Measurements from ENCODE around the gene DDX49. TPM values are rescaled to one million over a fixed set of nuclear protein-coding genes. Genes with fewer than 3 reads are reported as not detected.
"Not testable (repeated sequence)": the region's sequence is repeated elsewhere in the genome, so short reads cannot be mapped to it uniquely, and the experiment has no call there.

The DDX49 gene
- total and polyA plus RNA-seq, 5 experiments from 2014 or later: 21.7 to 46.4 (median 37.5) TPM

DNA sequence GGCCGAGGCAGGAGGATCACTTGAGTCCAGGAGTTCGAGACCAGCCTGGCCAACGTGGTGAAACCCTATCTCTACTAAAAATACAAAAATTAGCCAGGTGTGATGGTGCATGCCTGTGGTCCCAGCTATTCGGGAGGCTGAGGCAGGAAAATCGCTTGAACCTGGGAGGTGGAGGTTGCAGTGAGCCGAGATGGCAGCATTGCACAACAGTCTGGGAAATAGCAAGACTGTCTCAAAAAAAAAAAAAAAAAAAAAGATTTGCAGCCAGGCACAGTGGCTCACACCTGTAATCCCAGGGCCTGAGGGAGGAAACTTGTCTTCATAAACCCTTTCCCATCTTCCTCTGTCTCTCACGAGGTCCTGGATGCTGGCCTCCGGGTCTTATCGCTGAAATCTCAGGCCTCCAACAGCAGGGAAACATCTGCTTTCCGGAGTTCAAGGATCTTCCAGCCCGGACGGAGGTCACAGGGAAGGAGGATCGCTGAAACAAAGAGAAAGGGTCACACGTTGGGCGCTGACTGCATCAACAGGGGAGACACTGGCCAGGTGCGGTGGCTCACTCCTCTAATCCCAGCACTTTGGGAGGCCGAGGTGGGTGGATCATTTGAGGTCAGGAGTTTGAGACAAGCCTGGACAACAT lies 33.0 kb downstream of the DDX49 start:
- not testable (repeated sequence) for H3K4me3 Mint-ChIP-seq, H3K27ac Mint-ChIP-seq, ATAC-seq

DNA sequence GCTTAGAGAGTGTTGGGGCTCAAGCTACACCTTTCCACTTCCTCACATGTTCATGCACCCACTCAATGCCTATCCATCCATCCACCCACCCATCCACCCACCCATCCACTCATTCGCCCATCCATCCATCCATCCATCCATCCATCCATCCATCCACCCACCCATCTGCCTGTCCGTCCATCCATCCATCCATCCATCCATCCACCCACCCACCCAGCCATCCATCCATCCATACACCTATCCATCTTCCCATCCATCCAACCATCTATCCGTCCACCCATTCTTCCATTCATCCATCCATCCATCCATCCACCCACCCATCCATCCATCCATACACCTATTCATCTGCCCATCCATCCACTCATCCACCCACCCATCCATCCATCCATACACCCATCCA lies 34.6 kb downstream of the DDX49 start:
- H3K4me1 Mint-ChIP-seq: peaks cover 0 to 2% (median 0%) of the 10 kb centered on the region in 4 donors
- peaks cover 0 to 4% (median 2%) of the 10 kb centered on the region in 5 donors for H3K27me3 Mint-ChIP-seq
- ATAC-seq (no peak), DNase-seq (no peak)
- no peak overlapping the region for H3K4me3 Mint-ChIP-seq
- no peaks in the 10 kb centered on the region for H3K36me3 Mint-ChIP-seq
- no peak overlapping the region for H3K27ac Mint-ChIP-seq
- peaks cover 0 to 15% (median 0%) of the 10 kb centered on the region in 9 donors for H3K9me3 Mint-ChIP-seq
- POLR2A ChIA-PET: no interaction called here

More for the DNA sequence above, 33.0 kb downstream of the DDX49 start:
- not testable (repeated sequence) for H3K27me3 Mint-ChIP-seq, DNase-seq, H3K36me3 Mint-ChIP-seq, H3K4me1 Mint-ChIP-seq
- POLR2A ChIA-PET: interaction anchor here (0.7 kb wide), 1 partner anchor 792 kb away, joined by 3 read pairs; no protein-coding TSS in a partner anchor
- peaks cover 0 to 15% (median 0%) of the 10 kb centered on the region in 9 donors for H3K9me3 Mint-ChIP-seq

DNA sequence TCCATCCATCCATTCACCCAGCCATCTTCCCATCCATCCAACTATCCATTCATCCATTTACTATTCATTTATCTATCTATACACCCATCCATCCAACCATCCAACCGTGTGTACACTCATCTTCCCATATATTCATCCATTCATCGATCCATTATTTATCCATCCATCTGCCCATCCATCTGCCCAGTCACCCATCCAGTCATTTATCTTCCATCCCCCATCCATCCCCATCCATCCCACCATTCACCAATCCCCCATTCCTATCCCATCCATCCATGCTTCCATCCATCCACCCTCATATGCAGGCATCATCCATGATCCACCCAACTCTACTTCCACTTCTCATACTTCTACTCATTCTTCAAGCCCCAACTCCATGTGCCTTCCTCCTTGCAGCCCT lies 35.5 kb downstream of the DDX49 start:
- POLR2A ChIA-PET: no interaction called here
- no peaks in the 10 kb centered on the region for H3K36me3 Mint-ChIP-seq
- H3K27me3 Mint-ChIP-seq: peaks cover 0 to 4% (median 2%) of the 10 kb centered on the region in 5 donors
- peaks cover 0 to 15% (median 0%) of the 10 kb centered on the region in 9 donors for H3K9me3 Mint-ChIP-seq
- peaks cover 0 to 2% (median 0%) of the 10 kb centered on the region in 4 donors for H3K4me1 Mint-ChIP-seq
- DNase-seq (no peak), ATAC-seq (no peak)
- H3K27ac Mint-ChIP-seq: no peak overlapping the region
- no peak overlapping the region for H3K4me3 Mint-ChIP-seq

DNA sequence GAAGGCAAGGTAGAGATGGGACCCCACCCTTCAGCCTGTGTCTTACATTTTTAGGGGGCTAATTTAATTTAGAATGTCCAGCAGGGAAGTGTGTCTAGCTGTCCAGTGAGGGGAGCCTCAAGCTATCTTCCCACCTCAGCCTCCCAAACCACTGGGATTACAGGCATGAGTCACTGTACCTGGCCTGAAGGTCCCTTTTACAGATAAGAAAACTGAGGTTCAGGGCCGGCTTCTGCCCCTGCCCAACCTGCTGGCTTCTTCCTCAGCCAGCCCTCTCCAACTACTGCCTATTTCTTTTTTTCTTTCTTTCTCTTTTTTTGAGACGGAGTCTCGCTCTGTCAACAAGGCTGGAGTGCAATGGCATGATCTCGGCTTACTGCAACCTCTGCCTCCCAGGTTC lies 40.9 kb downstream of the DDX49 start:
- DNase-seq (no peak), ATAC-seq (no peak)
- POLR2A ChIA-PET: no interaction called here
- Mint-ChIP-seq H3K27me3 (peaks cover 0 to 12% (median 2%) of the 10 kb centered on the region in 5 donors), H3K4me3 (no peak overlapping the region), H3K36me3 (no peaks in the 10 kb centered on the region), H3K4me1 (peaks cover 9 to 14% (median 11%) of the 10 kb centered on the region in 4 donors), H3K9me3 (peaks cover 0 to 3% (median 0%) of the 10 kb centered on the region in 9 donors), H3K27ac (no peak overlapping the region)

DNA sequence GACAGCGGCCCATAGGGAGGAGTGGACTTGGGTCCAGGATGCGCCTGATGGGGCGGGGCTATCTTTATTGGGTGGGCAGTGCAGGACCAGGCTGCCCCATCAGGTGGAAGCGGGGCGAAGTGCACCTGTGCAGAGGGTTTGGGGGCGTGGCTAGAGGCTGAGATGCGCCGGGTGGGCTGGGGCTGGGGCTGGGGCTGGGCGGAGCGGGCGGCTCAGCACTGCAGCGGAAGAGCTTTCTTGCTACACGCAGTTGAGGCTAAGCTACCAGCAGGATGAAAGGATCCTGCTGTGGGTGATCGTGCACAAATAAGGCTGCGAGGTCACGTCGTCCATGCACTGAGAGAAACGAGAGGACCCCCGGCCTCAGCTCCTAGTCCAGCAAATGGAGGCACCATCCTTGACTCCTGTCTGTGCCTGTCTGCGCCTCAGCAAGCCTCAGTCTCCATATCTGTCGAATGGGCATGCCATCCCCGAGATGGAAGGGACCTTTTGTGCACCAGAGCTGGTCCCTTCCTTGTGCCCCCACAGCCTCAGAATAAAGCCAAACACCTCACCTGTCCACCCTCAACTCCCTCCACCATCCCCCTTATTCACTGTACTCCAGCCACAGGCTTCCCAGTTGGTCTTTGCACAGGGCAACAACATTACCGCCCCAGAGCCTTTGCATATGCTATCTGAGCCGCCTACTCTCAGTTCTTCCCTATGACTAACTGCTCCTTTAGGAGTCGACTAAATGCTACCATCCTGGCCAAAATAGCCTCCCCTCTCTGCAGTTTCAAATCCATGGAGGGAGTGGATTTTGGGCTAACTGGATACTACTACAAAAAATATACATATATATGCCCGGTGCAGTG lies 42.5 kb downstream of the DDX49 start:
- peaks cover 9 to 14% (median 11%) of the 10 kb centered on the region in 4 donors for H3K4me1 Mint-ChIP-seq
- H3K36me3 Mint-ChIP-seq: no peaks in the 10 kb centered on the region
- POLR2A ChIA-PET: no interaction called here
- H3K27ac Mint-ChIP-seq: peak overlapping the region in 2 of 10 donors; percentile 25 to 63
- H3K4me3 Mint-ChIP-seq: peak overlapping the region; percentile 4 to 67 (median 48)
- DNase-seq: peak in 4 of 10 donors; percentile 15 to 31 (median 26)
- H3K9me3 Mint-ChIP-seq: no peaks in the 10 kb centered on the region
- ATAC-seq: peak; percentile 76 to 88
- H3K27me3 Mint-ChIP-seq: peaks cover 0 to 12% (median 2%) of the 10 kb centered on the region in 5 donors

DNA sequence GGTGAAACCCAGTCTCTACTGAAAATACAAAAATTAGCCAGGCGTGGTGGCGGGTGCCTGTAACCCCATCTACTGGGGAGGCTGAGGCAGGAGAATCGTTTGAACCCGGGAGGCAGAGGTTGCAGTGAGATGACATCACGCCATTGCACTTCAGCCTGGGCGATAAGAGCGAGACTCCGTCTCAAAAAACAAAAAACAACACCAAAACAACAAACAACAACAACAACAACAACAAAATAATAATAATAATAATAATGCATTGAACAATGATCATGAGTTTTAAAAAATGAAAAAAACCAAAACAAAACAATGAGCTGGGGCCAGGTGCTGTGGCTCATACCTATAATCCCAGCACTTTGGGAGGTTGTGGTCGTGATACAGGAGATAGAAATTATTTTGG lies 44.6 kb downstream of the DDX49 start:
- Mint-ChIP-seq H3K27me3 (peaks cover 0 to 15% (median 2%) of the 10 kb centered on the region in 5 donors), H3K27ac (no peak overlapping the region), H3K9me3 (peaks cover 0 to 4% (median 0%) of the 10 kb centered on the region in 9 donors), H3K4me3 (no peak overlapping the region), H3K4me1 (peaks cover 9 to 14% (median 11%) of the 10 kb centered on the region in 4 donors), H3K36me3 (no peaks in the 10 kb centered on the region)
- POLR2A ChIA-PET: no interaction called here
- ATAC-seq (no peak), DNase-seq (no peak)

DNA sequence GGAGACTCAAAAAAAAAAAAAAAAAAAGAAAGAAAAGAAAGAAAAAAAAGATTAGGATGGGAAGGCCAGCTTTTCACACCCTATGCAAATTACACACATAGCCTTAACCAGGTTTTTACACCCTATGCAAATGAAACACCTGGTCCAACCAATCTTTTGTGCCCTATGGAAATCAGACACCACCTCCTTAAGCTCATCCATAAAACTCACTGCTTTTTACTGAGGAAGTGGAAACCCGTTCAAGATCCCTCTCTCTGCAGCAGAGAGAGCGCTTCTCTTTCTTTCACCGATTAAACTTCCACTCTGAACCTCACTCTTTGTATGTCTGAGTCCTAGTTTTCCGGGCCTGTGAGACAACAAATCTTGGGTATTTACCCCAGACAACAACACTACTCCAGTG lies 46.8 kb downstream of the DDX49 start:
- ATAC-seq (no peak), DNase-seq (no peak)
- Mint-ChIP-seq H3K4me1 (peaks cover 9 to 12% (median 10%) of the 10 kb centered on the region in 4 donors), H3K4me3 (no peak overlapping the region), H3K36me3 (no peaks in the 10 kb centered on the region), H3K9me3 (peaks cover 0 to 6% (median 0%) of the 10 kb centered on the region in 9 donors), H3K27ac (no peak overlapping the region), H3K27me3 (peaks cover 0 to 13% (median 0%) of the 10 kb centered on the region in 5 donors)
- POLR2A ChIA-PET: no interaction called here

DNA sequence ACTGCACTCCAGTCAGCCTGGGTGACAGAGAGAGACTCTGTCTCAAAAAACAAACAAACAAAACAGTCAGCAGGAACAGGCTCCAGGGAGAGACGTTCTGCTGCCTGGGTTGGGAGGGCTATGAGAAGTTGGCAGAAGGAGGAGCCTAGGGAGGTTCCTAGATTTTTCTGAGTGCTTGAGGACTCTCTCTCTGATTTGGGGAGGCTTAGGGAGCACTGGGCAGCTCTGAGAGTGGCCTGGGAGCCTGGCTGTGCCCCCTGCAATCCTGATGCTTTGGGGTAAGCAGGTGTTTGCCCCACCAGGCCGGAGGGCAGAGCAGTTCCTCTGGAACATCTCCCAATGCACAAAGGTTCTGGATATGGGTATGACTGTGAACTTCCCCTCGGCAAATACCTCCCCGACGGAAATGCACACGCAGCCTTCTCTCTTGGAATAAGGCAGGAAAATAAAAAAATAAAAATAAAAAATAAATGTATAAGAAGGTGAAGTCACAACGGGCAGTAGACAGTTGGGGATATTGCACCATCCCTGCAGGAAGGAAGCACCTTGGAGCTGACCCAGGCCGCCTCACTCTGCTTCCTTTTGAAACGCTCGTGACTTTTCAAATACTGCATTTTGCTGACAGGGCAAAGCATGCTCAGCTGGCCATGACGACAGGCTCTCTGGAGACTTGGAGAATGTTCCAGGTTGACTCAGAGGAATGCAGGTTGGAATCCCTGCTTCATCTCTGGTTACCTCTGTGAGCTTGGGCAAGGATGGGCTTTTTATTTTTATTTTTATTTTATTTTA lies 48.0 kb downstream of the DDX49 start:
- peaks cover 0 to 6% (median 0%) of the 10 kb centered on the region in 9 donors for H3K9me3 Mint-ChIP-seq
- POLR2A ChIA-PET: interaction anchor here (0.7 kb wide), 1 partner anchor 132 kb away, joined by 4 read pairs; no protein-coding TSS in a partner anchor

DNA sequence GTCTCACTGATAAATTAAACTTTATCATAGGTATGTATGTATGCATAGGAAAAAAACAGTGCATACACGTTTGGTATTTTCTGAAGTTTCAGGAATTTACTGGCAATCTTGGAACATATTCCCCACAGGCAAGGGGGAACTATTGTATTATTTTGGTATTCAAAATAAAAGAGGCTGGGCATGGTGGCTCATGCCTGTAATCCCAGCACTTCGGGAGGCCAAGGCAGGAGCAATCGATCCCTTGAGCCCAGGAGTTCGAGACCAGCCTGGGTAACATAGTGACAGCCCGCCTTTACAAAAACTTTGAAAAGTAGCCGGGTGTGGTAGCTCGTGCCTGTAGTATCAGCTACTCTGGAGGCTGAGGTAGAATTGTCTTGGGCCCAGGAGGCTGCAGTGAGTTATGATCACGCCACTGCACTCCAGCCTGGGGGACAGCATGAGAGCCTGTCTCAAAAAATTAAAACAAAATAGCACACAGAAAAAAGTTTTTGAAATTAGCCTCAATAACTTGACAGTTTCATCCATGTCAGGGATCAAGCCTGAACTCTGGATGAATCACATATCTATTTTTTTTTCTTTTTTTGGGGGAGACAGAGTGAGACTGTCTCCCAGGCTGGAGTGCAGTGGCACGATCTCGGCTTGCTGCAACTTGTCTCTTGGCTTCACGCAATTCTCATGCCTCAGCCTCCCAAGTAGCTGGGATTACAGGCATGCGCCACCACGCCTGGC lies 50.6 kb downstream of the DDX49 start:
- H3K9me3 Mint-ChIP-seq: peaks cover 0 to 6% (median 0%) of the 10 kb centered on the region in 9 donors
- H3K27ac Mint-ChIP-seq: no peak overlapping the region
- no peaks in the 10 kb centered on the region for H3K36me3 Mint-ChIP-seq
- peaks cover 0 to 23% (median 3%) of the 10 kb centered on the region in 5 donors for H3K27me3 Mint-ChIP-seq
- ATAC-seq (no peak), DNase-seq (no peak)
- POLR2A ChIA-PET: no interaction called here
- no peak overlapping the region for H3K4me3 Mint-ChIP-seq
- H3K4me1 Mint-ChIP-seq: no peaks in the 10 kb centered on the region

More for the DNA sequence above, 48.0 kb downstream of the DDX49 start:
- no peaks in the 10 kb centered on the region for H3K4me1 Mint-ChIP-seq
- H3K4me3 Mint-ChIP-seq: no peak overlapping the region
- no peak overlapping the region for H3K27ac Mint-ChIP-seq
- no peaks in the 10 kb centered on the region for H3K36me3 Mint-ChIP-seq
- DNase-seq (no peak), ATAC-seq (no peak)
- H3K27me3 Mint-ChIP-seq: peaks cover 0 to 16% (median 0%) of the 10 kb centered on the region in 5 donors

DNA sequence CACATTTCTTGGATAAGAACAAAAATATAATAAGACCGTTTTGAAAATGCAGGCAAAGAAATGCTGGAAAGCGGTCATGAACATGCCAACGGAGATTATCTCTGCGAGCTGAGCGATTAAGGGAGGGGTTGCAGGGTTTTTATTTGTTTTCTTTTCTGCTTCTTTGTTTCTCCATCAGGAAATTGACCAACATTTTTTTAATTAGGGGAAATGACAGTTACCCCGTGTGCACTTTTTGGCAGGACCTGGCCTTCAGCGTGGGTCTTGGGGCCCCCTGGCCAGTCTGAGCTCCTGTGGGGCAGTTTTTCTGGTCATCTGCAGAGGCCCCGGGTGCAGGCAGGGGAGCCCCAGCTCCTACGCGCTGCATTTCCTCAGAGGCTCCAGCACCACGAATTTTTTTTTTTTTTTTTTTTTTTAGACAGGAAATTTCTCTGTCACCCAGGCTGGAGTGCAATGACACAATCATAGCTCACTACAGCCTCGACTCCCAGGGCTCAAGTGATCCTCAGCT lies 52.8 kb downstream of the DDX49 start:
- peaks cover 0 to 22% (median 4%) of the 10 kb centered on the region in 5 donors for H3K27me3 Mint-ChIP-seq
- no peak overlapping the region for H3K27ac Mint-ChIP-seq
- H3K4me3 Mint-ChIP-seq: no peak overlapping the region
- POLR2A ChIA-PET: no interaction called here
- ATAC-seq: no peak
- H3K4me1 Mint-ChIP-seq: no peaks in the 10 kb centered on the region
- no peaks in the 10 kb centered on the region for H3K36me3 Mint-ChIP-seq
- DNase-seq: no peak
- H3K9me3 Mint-ChIP-seq: peaks cover 0 to 6% (median 0%) of the 10 kb centered on the region in 9 donors

DNA sequence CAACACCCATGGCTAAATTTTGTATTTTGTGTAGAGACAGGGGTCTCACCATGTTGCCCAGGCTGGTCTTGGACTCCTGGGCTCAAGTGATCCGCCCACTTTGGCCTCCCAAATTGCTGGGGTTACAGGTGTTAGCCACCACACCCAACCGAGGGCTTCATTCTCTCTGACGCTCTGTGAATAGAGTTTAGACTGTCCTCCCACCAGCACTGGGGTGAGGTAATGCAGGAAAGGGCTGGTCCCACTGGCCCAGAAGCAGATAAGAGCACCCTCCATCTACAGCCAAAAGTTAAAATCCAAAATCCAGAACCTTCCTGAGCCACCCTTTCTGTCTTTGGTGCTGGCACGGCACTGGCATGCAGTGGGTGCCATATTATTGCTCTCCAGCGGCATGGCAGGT lies 53.3 kb downstream of the DDX49 start:
- POLR2A ChIA-PET: no interaction called here
- Mint-ChIP-seq H3K4me1 (no peaks in the 10 kb centered on the region), H3K4me3 (no peak overlapping the region), H3K36me3 (no peaks in the 10 kb centered on the region), H3K9me3 (peaks cover 0 to 6% (median 0%) of the 10 kb centered on the region in 9 donors), H3K27me3 (peaks cover 0 to 22% (median 4%) of the 10 kb centered on the region in 5 donors), H3K27ac (no peak overlapping the region)
- ATAC-seq: no peak
- no peak for DNase-seq

DNA sequence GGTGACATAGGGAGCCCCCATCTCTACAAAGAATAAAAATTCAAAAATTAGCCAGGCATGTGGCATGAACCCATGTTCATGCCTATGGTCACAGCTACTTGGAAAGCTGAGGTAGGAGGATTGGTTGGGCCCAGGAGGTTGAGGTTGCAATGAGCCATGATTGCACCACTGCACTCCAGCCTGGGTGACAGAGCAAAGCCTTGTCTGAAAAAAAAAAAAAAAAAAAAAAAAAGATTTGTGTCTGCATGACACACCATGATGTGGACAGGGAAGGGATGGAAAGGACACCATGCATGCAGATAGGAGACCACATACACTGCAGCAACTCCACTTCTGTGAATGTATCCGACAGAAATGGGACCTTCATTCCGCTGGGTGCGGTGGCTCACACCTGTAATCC lies 55.5 kb downstream of the DDX49 start:
- POLR2A ChIA-PET: interaction anchor here (0.7 kb wide), 1 partner anchor 103 kb away, joined by 5 read pairs; no protein-coding TSS in a partner anchor
- no peak overlapping the region for H3K27ac Mint-ChIP-seq
- peaks cover 0 to 19% (median 1%) of the 10 kb centered on the region in 5 donors for H3K27me3 Mint-ChIP-seq
- no peak for DNase-seq
- H3K4me1 Mint-ChIP-seq: no peaks in the 10 kb centered on the region
- H3K4me3 Mint-ChIP-seq: no peak overlapping the region
- no peaks in the 10 kb centered on the region for H3K36me3 Mint-ChIP-seq
- no peak for ATAC-seq
- H3K9me3 Mint-ChIP-seq: no peaks in the 10 kb centered on the region

All from naive thymus-derived CD8-positive, alpha-beta T cell (primary cell).